HCT116 (cell line): ENCODE data around the gene CRIM1. TPM values are rescaled to one million over a fixed set of nuclear protein-coding genes. Genes with fewer than 3 reads are reported as not detected.

Source experiments
- ATAC-seq: fragments of 200-7000 bp; cut with Tn5 transposase; 2 replicates; pipeline ENCODE4 v1.9.1; 2020; ENCODE audit warnings: mild to moderate bottlenecking, moderate library complexity
- BruUV-seq: library from RNA; stranded (reverse); fragments of 400-500 nt; replicated peaks from 2 replicates; lab custom pipeline; 2021; lab: Mats Ljungman, UMichigan
- CTCF ChIA-PET: fragments of 300-600 bp; sonication (Branson Sonifier 250); formaldehyde crosslinking; loops from one replicate; lab custom pipeline; 2021; ENCODE audit warnings: antibody characterized with exemption; lab: Charles Lee
- POLR2A ChIA-PET: fragments of 300-600, 350-600 bp; sonication (Branson Sonifier 250); formaldehyde crosslinking; loops from one replicate; lab custom pipeline; 2021; ENCODE audit warnings: antibody characterized with exemption; lab: Charles Lee
- RAD21 ChIA-PET, 2 experiments: fragments of 300-600 bp; sonication (Branson Sonifier 250); formaldehyde crosslinking; loops; one replicate each; lab custom pipeline; 2023; ENCODE audit warnings: low total read pairs in 2 of 2; ENCODE audit not compliant: uncharacterized antibody in 2 of 2, unreplicated experiment in 2 of 2, low non-redundant PET in 1 of 2; lab: Charles Lee
- DNase-seq: peaks from one replicate; pipeline ENCODE4 v3.0.0-alpha.2; 2010; ENCODE audit warnings: low read depth, low spot score
- H2AFZ ChIP-seq: fragments of 200-600 bp; shearing (Covaris generic), sonication (generic); 2 replicates; pipeline ENCODE4 v1.6.1; 2017; ENCODE audit warnings: low read depth, mixed run types, mixed read lengths, antibody characterized with exemption, low read length; ENCODE audit not compliant: poor library complexity, severe bottlenecking
- H3K27ac ChIP-seq: 2 replicates; pipeline ENCODE4 v1.5.1; 2012; ENCODE audit warnings: low read depth, low read length
- H3K27me3 ChIP-seq: fragments of 200-600 bp; sonication (generic); 2 replicates; pipeline ENCODE4 v1.6.1; 2016; ENCODE audit warnings: mixed run types, low read length, mixed read lengths; ENCODE audit not compliant: insufficient read depth
- H3K36me3 ChIP-seq, 2 experiments: fragments of 200-500 bp in 1 of 2; fragments of 200-600 bp in 1 of 2; sonication (Bioruptor generic) in 1 of 2; sonication (generic) in 1 of 2; 2 replicates each; pipeline versions ENCODE4 v1.5.1 to v1.6.1; 2014 to 2016; ENCODE audit warnings: low read length in 2 of 2, inconsistent platforms in 1 of 2, mixed read lengths in 1 of 2, mixed run types in 1 of 2; ENCODE audit not compliant: insufficient read depth in 2 of 2, control insufficient read depth in 1 of 2
- H3K4me1 ChIP-seq, 2 experiments: fragments of 200-600 bp in 1 of 2; sonication (generic) in 1 of 2; 2 replicates each; pipeline versions ENCODE4 v1.5.1 to v1.6.1; 2012 to 2017; ENCODE audit warnings: low read length in 2 of 2, inconsistent platforms in 1 of 2, mild to moderate bottlenecking in 1 of 2, mixed read lengths in 1 of 2, mixed run types in 1 of 2, moderate library complexity in 1 of 2; ENCODE audit not compliant: insufficient read depth in 2 of 2, control insufficient read depth in 1 of 2
- H3K4me2 ChIP-seq: fragments of 200-600 bp; sonication (generic); 2 replicates; pipeline ENCODE4 v1.6.1; 2017; ENCODE audit warnings: mixed run types, low read length, mixed read lengths
- H3K4me3 ChIP-seq, 2 experiments: fragments of 200-600 bp in 1 of 2; sonication (generic) in 1 of 2; replicated peaks in 1 of 2; 2 replicates each; pipeline ENCODE4 v1.5.1; 2011 to 2016; ENCODE audit warnings: low read length in 2 of 2, control low read depth in 1 of 2, low read depth in 1 of 2, mild to moderate bottlenecking in 1 of 2, mixed read lengths in 1 of 2, mixed run types in 1 of 2
- H3K79me2 ChIP-seq: fragments of 200-600 bp; sonication (generic); 2 replicates; pipeline ENCODE4 v1.6.1; 2017; ENCODE audit warnings: mild to moderate bottlenecking, mixed run types, low read length, moderate library complexity, mixed read lengths; ENCODE audit not compliant: insufficient read depth
- H3K9ac ChIP-seq: fragments of 200-600 bp; sonication (generic); 2 replicates; pipeline ENCODE4 v1.6.1; 2016; ENCODE audit warnings: low read length, mixed read lengths
- H3K9me2 ChIP-seq: fragments of 200-600 bp; sonication (generic), shearing (Covaris generic); 2 replicates; pipeline ENCODE4 v1.6.1; 2017; ENCODE audit warnings: mixed run types, mild to moderate bottlenecking, moderate library complexity; ENCODE audit not compliant: insufficient read depth
- H3K9me3 ChIP-seq, 2 experiments: fragments of 200-500 bp in 1 of 2; fragments of 200-600 bp in 1 of 2; sonication (Bioruptor generic) in 1 of 2; sonication (generic) in 1 of 2; 2 replicates each; pipeline ENCODE4 v1.6.1; 2014 to 2017; ENCODE audit warnings: low read length in 2 of 2, mixed read lengths in 2 of 2, inconsistent platforms in 1 of 2, low read depth in 1 of 2, mild to moderate bottlenecking in 1 of 2, mixed run types in 1 of 2, moderate library complexity in 1 of 2; ENCODE audit not compliant: control insufficient read depth in 1 of 2, insufficient read depth in 1 of 2
- H4K20me1 ChIP-seq: fragments of 200-600 bp; sonication (generic), shearing (Covaris generic); 2 replicates; pipeline ENCODE4 v1.6.1; 2017; ENCODE audit warnings: mixed run types, mild to moderate bottlenecking, moderate library complexity; ENCODE audit not compliant: insufficient read depth
- CBX3 ChIP-seq: IDR thresholded peaks from 2 replicates; pipeline ENCODE4 v1.6.1; 2012; ENCODE audit warnings: low read depth
- CEBPB ChIP-seq: IDR thresholded peaks from 2 replicates; pipeline ENCODE4 v1.6.1; 2012; ENCODE audit warnings: low read depth
- EGR1 ChIP-seq: IDR thresholded peaks from 2 replicates; pipeline ENCODE4 v1.6.1; 2012; ENCODE audit warnings: low read depth
- EZH2 ChIP-seq: fragments of 200-600 bp; sonication (generic); IDR thresholded peaks from 2 replicates; pipeline ENCODE4 v1.6.1; 2017; ENCODE audit warnings: antibody characterized with exemption, mixed run types
- EZH2phosphoT487 ChIP-seq: fragments of 200-600 bp; IDR thresholded peaks from 2 replicates; pipeline ENCODE4 v1.6.1; 2018; ENCODE audit warnings: antibody characterized with exemption, borderline replicate concordance
- JUND ChIP-seq: IDR thresholded peaks from 2 replicates; pipeline ENCODE4 v1.6.1; 2012
- POLR2AphosphoS5 ChIP-seq: IDR thresholded peaks from 2 replicates; pipeline ENCODE4 v1.6.1; 2011; ENCODE audit warnings: mild to moderate bottlenecking, low read depth, low read length, moderate library complexity
- RAD21 ChIP-seq: IDR thresholded peaks from 2 replicates; pipeline ENCODE4 v1.6.1; 2012; ENCODE audit warnings: low read depth, mild to moderate bottlenecking
- SIN3A ChIP-seq: IDR thresholded peaks from 2 replicates; pipeline ENCODE4 v1.6.1; 2012; ENCODE audit warnings: low read depth
- SP1 ChIP-seq: IDR thresholded peaks from 2 replicates; pipeline ENCODE4 v1.6.1; 2012; ENCODE audit warnings: low read depth
- SRF ChIP-seq: IDR thresholded peaks from 2 replicates; pipeline ENCODE4 v1.6.1; 2012; ENCODE audit warnings: low read depth
- TCF7L2 ChIP-seq: IDR thresholded peaks from 2 replicates; pipeline ENCODE4 v1.7.0; 2011; ENCODE audit warnings: borderline replicate concordance, inconsistent platforms; ENCODE audit not compliant: insufficient read depth, insufficient read length; ENCODE audit errors: extremely low read depth
- YY1 ChIP-seq: IDR thresholded peaks from 2 replicates; pipeline ENCODE4 v1.6.1; 2011; ENCODE audit warnings: low read length, low read depth, moderate library complexity, mild to moderate bottlenecking; ENCODE audit not compliant: insufficient replicate concordance; ENCODE audit errors: extremely low read depth
- ZFX ChIP-seq: fragments of 450-650 bp; IDR thresholded peaks from 2 replicates; pipeline ENCODE4 v1.6.1; 2017
- intact Hi-C: fragments of 100-400 bp; cut with micrococcal nuclease; formaldehyde crosslinking; loops from 2 replicates; pipeline ENCODE4 v1.10.0; 2022
- total RNA-seq: library from RNA; stranded (reverse); gene quantifications from one replicate; pipeline ENCODE4 v1.2.1, GENCODE V29; 2021; ENCODE audit not compliant: unreplicated experiment
- TF ChIP-seq, protein P1 (sequence below): IDR thresholded peaks from 2 replicates; pipeline ENCODE4 v1.6.1; 2012; ENCODE audit warnings: low read depth
- TF ChIP-seq, protein P2 (sequence below): IDR thresholded peaks from 2 replicates; pipeline ENCODE4 v1.6.1; 2012
- TF ChIP-seq, protein P3 (sequence below): IDR thresholded peaks from 2 replicates; pipeline ENCODE4 v1.6.1; 2012
- TF ChIP-seq, protein P4 (sequence below): IDR thresholded peaks from 2 replicates; pipeline ENCODE4 v1.6.1; 2011; ENCODE audit warnings: mild to moderate bottlenecking, low read length, moderate library complexity; ENCODE audit not compliant: insufficient replicate concordance; ENCODE audit errors: extremely low read depth

CRIM1 gene
- total RNA-seq, 1 experiment from 2014 or later = 27.2 TPM

DNA sequence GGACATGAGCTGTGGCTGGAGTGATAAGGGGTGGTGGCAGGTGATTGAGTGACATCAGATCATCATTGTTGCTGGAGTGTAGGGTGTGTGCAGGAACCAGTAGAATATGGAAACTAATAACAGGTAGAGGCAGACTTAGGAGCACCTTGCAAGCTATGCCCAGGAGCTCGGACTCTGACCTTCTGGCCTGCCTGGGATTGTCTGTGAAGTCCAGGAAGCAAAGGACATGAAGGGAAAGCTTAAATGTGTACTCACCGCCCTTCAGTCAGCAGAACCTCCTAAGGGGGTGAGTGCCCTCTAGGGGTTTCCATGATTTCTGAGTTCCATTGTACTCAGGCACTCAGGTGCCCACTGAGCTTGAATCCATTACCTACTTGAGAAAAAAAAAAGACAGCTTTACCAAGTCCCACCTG is 104.2 kb downstream of the CRIM1 start (continued):
- TF ChIP-seq, protein P1, sequence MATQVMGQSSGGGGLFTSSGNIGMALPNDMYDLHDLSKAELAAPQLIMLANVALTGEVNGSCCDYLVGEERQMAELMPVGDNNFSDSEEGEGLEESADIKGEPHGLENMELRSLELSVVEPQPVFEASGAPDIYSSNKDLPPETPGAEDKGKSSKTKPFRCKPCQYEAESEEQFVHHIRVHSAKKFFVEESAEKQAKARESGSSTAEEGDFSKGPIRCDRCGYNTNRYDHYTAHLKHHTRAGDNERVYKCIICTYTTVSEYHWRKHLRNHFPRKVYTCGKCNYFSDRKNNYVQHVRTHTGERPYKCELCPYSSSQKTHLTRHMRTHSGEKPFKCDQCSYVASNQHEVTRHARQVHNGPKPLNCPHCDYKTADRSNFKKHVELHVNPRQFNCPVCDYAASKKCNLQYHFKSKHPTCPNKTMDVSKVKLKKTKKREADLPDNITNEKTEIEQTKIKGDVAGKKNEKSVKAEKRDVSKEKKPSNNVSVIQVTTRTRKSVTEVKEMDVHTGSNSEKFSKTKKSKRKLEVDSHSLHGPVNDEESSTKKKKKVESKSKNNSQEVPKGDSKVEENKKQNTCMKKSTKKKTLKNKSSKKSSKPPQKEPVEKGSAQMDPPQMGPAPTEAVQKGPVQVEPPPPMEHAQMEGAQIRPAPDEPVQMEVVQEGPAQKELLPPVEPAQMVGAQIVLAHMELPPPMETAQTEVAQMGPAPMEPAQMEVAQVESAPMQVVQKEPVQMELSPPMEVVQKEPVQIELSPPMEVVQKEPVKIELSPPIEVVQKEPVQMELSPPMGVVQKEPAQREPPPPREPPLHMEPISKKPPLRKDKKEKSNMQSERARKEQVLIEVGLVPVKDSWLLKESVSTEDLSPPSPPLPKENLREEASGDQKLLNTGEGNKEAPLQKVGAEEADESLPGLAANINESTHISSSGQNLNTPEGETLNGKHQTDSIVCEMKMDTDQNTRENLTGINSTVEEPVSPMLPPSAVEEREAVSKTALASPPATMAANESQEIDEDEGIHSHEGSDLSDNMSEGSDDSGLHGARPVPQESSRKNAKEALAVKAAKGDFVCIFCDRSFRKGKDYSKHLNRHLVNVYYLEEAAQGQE = no peak
- TF ChIP-seq, protein P2, sequence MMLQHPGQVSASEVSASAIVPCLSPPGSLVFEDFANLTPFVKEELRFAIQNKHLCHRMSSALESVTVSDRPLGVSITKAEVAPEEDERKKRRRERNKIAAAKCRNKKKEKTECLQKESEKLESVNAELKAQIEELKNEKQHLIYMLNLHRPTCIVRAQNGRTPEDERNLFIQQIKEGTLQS = no peak
- TF ChIP-seq RAD21 = peak; percentile 82
- TF ChIP-seq, protein P3, sequence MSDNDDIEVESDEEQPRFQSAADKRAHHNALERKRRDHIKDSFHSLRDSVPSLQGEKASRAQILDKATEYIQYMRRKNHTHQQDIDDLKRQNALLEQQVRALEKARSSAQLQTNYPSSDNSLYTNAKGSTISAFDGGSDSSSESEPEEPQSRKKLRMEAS = no peak
- no peak for TF ChIP-seq POLR2AphosphoS5
- TF ChIP-seq EZH2phosphoT487 = no peak
- no peak for TF ChIP-seq CEBPB
- TF ChIP-seq SRF = no peak

DNA sequence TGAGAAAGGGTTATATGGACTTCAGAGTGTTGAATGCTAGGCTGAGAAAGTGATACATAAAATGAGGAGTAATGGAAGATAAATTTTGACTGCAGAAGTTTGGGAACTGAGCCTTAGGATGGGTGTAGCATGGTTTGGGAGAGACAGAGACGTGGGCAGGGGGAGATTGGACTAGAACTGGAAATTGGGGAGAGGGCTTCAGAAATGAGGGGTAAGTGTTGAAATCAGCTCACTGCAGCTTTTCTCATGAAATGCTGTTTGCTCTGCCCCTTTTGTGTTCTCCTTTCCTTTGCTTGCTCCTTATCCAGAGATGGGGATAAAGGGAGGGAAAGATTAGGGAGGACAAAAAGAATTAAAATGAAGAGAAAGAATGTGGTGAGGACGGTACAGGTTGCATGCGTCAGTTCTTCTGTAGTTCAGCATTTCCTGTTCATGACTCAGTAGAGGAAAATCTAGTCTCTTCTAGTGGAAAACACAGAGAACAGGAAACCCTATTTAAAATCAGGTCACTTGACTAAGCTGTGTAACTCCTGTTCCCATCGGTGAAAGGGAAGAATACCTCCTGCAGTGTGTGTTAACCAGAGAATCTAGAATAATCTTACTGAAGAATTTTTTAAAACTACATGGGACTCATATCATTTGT is 105.6 kb downstream of the CRIM1 start:
- peaks cover 25 to 35% of the 10 kb centered on the region in 2 experiments for H3K4me1 ChIP-seq
- H3K9me2 ChIP-seq = no peaks in the 10 kb centered on the region
- ChIA-PET CTCF (interaction anchor here (1.1 to 1.7 kb wide), 3 partner anchors 23 to 203 kb away, joined by 3 to 9 read pairs (median 4); no protein-coding TSS in a partner anchor), RAD21 (no interaction called here), POLR2A (interaction anchor here (0.6 kb wide), 1 partner anchor 536 kb away, joined by 5 read pairs; no protein-coding TSS in a partner anchor)
- H3K79me2 ChIP-seq = no peaks in the 10 kb centered on the region; the same call in 1 of the 2 replicates
- peak overlapping the region; percentile 72 for H3K4me2 ChIP-seq
- ATAC-seq (peak; percentile 65), DNase-seq (peak; percentile 60)
- no peak overlapping the region for H2AFZ ChIP-seq
- H3K36me3 ChIP-seq = peaks cover 0 to 4% of the 10 kb centered on the region in 2 experiments; a peak in 1 of 4 replicates
- H3K27me3 ChIP-seq = no peaks in the 10 kb centered on the region
- no peaks in the 10 kb centered on the region for H4K20me1 ChIP-seq
- no peaks in the 10 kb centered on the region for H3K9me3 ChIP-seq
- peak overlapping the region in 1 of 2 experiments; percentile 25; a peak in 2 of 4 replicates for H3K4me3 ChIP-seq
- H3K9ac ChIP-seq = peak overlapping the region; percentile 36
- intact Hi-C loops = loop anchor here (2.0 kb wide), 1 partner anchor 110 kb away; no protein-coding TSS in a partner anchor
- BruUV-seq = no TSS peak
- peak overlapping the region; percentile 45 for H3K27ac ChIP-seq
- TF ChIP-seq EGR1 = no peak
- TF ChIP-seq, protein P3 = peak; percentile 41; the same call in 1 of the 2 replicates
- peak; percentile 51; the same call in 1 of the 2 replicates for TF ChIP-seq CEBPB
- no peak for TF ChIP-seq TCF7L2
- no peak for TF ChIP-seq YY1
- TF ChIP-seq, protein P2 = no peak
- TF ChIP-seq SP1 = peak; percentile 75
- TF ChIP-seq RAD21 = peak; percentile 7; the same call in 1 of the 2 replicates
- no peak for TF ChIP-seq EZH2
- TF ChIP-seq EZH2phosphoT487 = no peak
- TF ChIP-seq CBX3 = peak; percentile 71; the same call in 1 of the 2 replicates
- TF ChIP-seq, protein P4, sequence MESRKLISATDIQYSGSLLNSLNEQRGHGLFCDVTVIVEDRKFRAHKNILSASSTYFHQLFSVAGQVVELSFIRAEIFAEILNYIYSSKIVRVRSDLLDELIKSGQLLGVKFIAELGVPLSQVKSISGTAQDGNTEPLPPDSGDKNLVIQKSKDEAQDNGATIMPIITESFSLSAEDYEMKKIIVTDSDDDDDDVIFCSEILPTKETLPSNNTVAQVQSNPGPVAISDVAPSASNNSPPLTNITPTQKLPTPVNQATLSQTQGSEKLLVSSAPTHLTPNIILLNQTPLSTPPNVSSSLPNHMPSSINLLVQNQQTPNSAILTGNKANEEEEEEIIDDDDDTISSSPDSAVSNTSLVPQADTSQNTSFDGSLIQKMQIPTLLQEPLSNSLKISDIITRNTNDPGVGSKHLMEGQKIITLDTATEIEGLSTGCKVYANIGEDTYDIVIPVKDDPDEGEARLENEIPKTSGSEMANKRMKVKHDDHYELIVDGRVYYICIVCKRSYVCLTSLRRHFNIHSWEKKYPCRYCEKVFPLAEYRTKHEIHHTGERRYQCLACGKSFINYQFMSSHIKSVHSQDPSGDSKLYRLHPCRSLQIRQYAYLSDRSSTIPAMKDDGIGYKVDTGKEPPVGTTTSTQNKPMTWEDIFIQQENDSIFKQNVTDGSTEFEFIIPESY = no peak
- TF ChIP-seq ZFX = no peak
- TF ChIP-seq JUND = peak; percentile 82
- TF ChIP-seq SIN3A = peak; percentile 36; the same call in 1 of the 2 replicates
